Liver (tissue), 9 donors: ENCODE measurements around the gene FRMPD1. TPM values are rescaled to one million over a fixed set of nuclear protein-coding genes. Genes with fewer than 3 reads are reported as not detected.

Source experiments
- DNase-seq: peaks from one replicate; pipeline ENCODE4 v3.0.0-alpha.2; 2017; ENCODE audit warnings: low spot score
- H3K27ac ChIP-seq, 2 donors: one replicate each; pipeline ENCODE4 v1.7.0; 2013; ENCODE audit warnings: inconsistent platforms in 2 of 2, low read length in 2 of 2, control low read depth in 1 of 2, low read depth in 1 of 2, mild to moderate bottlenecking in 1 of 2
- H3K27me3 ChIP-seq, 4 donors: one replicate each; pipeline versions ENCODE4 v1.6.1 to v1.7.0; 2013; ENCODE audit warnings: low read length in 3 of 4, inconsistent platforms in 1 of 4, mild to moderate bottlenecking in 1 of 4, moderate library complexity in 1 of 4; ENCODE audit not compliant: control insufficient read depth in 4 of 4, insufficient read depth in 4 of 4
- H3K36me3 ChIP-seq, 4 donors: one replicate each; pipeline versions ENCODE4 v1.6.1 to v1.7.0; 2013; ENCODE audit warnings: low read length in 3 of 4, mild to moderate bottlenecking in 3 of 4, low read depth in 1 of 4, moderate library complexity in 1 of 4; ENCODE audit not compliant: control insufficient read depth in 4 of 4, insufficient read depth in 3 of 4
- H3K4me1 ChIP-seq, 4 donors: one replicate each; pipeline versions ENCODE4 v1.6.1 to v1.7.0; 2013; ENCODE audit warnings: low read length in 3 of 4, mild to moderate bottlenecking in 3 of 4, moderate library complexity in 1 of 4; ENCODE audit not compliant: control insufficient read depth in 4 of 4, insufficient read depth in 4 of 4
- H3K4me3 ChIP-seq, 3 donors: one replicate each; pipeline versions ENCODE4 v1.6.1 to v1.7.0; 2013; ENCODE audit warnings: low read length in 3 of 3, control low read depth in 1 of 3, low read depth in 1 of 3, mild to moderate bottlenecking in 1 of 3
- H3K9ac ChIP-seq, 2 donors: one replicate each; pipeline ENCODE4 v1.7.0; 2013; ENCODE audit warnings: low read length in 2 of 2, mild to moderate bottlenecking in 2 of 2, moderate library complexity in 2 of 2, control low read depth in 1 of 2, low read depth in 1 of 2
- H3K9me3 ChIP-seq, 4 donors: one replicate each; pipeline versions ENCODE4 v1.6.1 to v1.7.0; 2013; ENCODE audit warnings: low read length in 3 of 4; ENCODE audit not compliant: control insufficient read depth in 4 of 4
- EGR1 ChIP-seq, 2 donors: IDR thresholded peaks; 2 replicates each; pipeline ENCODE4 v1.6.1; 2016 to 2018; ENCODE audit warnings: antibody characterized with exemption in 2 of 2, low read depth in 2 of 2
- FOXA1 ChIP-seq: IDR thresholded peaks from 2 replicates; pipeline ENCODE4 v1.6.1; 2016; ENCODE audit warnings: antibody characterized with exemption
- FOXA2 ChIP-seq: IDR thresholded peaks from 2 replicates; pipeline ENCODE4 v1.6.1; 2016; ENCODE audit warnings: antibody characterized with exemption
- GABPA ChIP-seq, 2 donors: IDR thresholded peaks in 1 of 2; conservative IDR thresholded peaks in 1 of 2; 2 replicates each; pipeline ENCODE4 v1.6.1; 2016; ENCODE audit warnings: antibody characterized with exemption in 2 of 2, mild to moderate bottlenecking in 1 of 2, moderate library complexity in 1 of 2
- HNF4A ChIP-seq, 2 donors: conservative IDR thresholded peaks; 2 replicates each; pipeline ENCODE4 v1.6.1; 2016; ENCODE audit warnings: antibody characterized with exemption in 2 of 2, mild to moderate bottlenecking in 2 of 2
- HNF4G ChIP-seq: IDR thresholded peaks from 2 replicates; pipeline ENCODE4 v1.6.1; 2016; ENCODE audit warnings: antibody characterized with exemption
- JUND ChIP-seq, 2 donors: IDR thresholded peaks; 2 replicates each; pipeline ENCODE4 v1.6.1; 2016; ENCODE audit warnings: antibody characterized with exemption in 2 of 2
- NR2F2 ChIP-seq: IDR thresholded peaks from 2 replicates; pipeline ENCODE4 v1.6.1; 2016; ENCODE audit warnings: antibody characterized with exemption
- RAD21 ChIP-seq, 2 donors: IDR thresholded peaks; 2 replicates each; pipeline ENCODE4 v1.6.1; 2016; ENCODE audit warnings: antibody characterized with exemption in 2 of 2, mild to moderate bottlenecking in 2 of 2
- RXRA ChIP-seq, 2 donors: IDR thresholded peaks; 2 replicates each; pipeline ENCODE4 v1.6.1; 2017 to 2018; ENCODE audit warnings: antibody characterized with exemption in 2 of 2, mild to moderate bottlenecking in 1 of 2
- SP1 ChIP-seq: IDR thresholded peaks from 2 replicates; pipeline ENCODE4 v1.6.1; 2018; ENCODE audit warnings: antibody characterized with exemption, mild to moderate bottlenecking
- TAF1 ChIP-seq: conservative IDR thresholded peaks from 2 replicates; pipeline ENCODE4 v1.6.1; 2016; ENCODE audit warnings: antibody characterized with exemption, mild to moderate bottlenecking
- YY1 ChIP-seq: IDR thresholded peaks from 2 replicates; pipeline ENCODE4 v1.6.1; 2016; ENCODE audit warnings: antibody characterized with exemption, mild to moderate bottlenecking
- WGBS: extraction: QIAGEN DNeasy Blood & Tissue Kit; methylation state at CpG from one replicate; pipeline ENCODE4 v1.1.7; 2013; 5-methylcytosine and 5-hydroxymethylcytosine counted together
- polyA plus RNA-seq, 2 donors: library from polyadenylated mRNA; stranded (reverse) in 1 of 2; unstranded in 1 of 2; fragments of 200-250 nt in 1 of 2; fragments of >200 nt in 1 of 2; fragmentation: Nextera tagmentation in 1 of 2; extraction: Ambion mirVana in 1 of 2; gene quantifications; one replicate each; pipeline versions ENCODE4 v1.2.1 to v1.2.3, GENCODE V29; 2013 to 2015
- total RNA-seq, 2 donors: library from RNA; depleted of rRNA; stranded (reverse); fragments of >200 nt; gene quantifications; one replicate each; pipeline ENCODE4 v1.2.3, GENCODE V29; 2014
- TF ChIP-seq, protein P1 (sequence below): IDR thresholded peaks from 2 replicates; pipeline ENCODE4 v1.6.1; 2016; ENCODE audit warnings: antibody characterized with exemption, mild to moderate bottlenecking
- TF ChIP-seq, protein P2 (sequence below): IDR thresholded peaks from 2 replicates; pipeline ENCODE4 v1.6.1; 2016; ENCODE audit warnings: antibody characterized with exemption
- TF ChIP-seq, protein P3 (sequence below): IDR thresholded peaks from 2 replicates; pipeline ENCODE4 v1.6.1; 2016; ENCODE audit warnings: antibody characterized with exemption
- TF ChIP-seq, protein P4 (sequence below): IDR thresholded peaks from 2 replicates; pipeline ENCODE4 v1.6.1; 2016; ENCODE audit warnings: antibody characterized with exemption
- TF ChIP-seq, protein P5 (sequence below): fragments of 150-350 bp; IDR thresholded peaks from 2 replicates; pipeline ENCODE4 v1.5.1; 2017; ENCODE audit warnings: improper control_type of control experiment, low read depth, low read length; ENCODE audit not compliant: missing input control
- donor health status: healthy.
- donor health status: healthy.
- donor health status: healthy.
- donor health status: healthy.
- donor health status: healthy.

FRMPD1 gene
- total and polyA plus RNA-seq, 4 donors: 0.06 to 1.8 (median 0.17) TPM

DNA sequence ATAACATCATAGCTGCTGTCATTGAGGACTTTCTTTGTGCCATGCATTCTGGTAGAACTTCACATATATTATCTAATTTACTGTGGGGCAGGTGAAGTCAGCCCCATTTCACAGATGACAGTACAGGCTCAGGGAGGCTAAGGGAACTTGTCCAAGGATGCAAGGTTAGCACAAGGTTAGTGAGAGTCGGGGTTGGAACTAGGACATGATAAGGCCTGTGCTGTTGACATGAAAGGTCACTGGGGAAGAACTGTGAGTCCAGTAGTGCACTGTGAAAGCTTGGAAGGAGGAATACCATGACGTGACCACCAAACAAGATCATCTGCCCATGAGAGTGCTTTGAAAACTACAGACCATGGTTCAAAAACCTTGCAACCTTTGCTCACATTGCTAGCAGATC lies 26.7 kb downstream of the FRMPD1 start:
- Histone ChIP-seq H3K27ac (no peak overlapping the region), H3K4me3 (no peak overlapping the region), H3K9ac (no peak overlapping the region), H3K36me3 (no peaks in the 10 kb centered on the region), H3K27me3 (no peaks in the 10 kb centered on the region), H3K4me1 (no peaks in the 10 kb centered on the region), H3K9me3 (no peaks in the 10 kb centered on the region)
- no peak for DNase-seq
- WGBS: 51% methylated on average over 2 of the region's 2 CpGs
- no peak for TF ChIP-seq NR2F2
- peak in 1 of 2 donors; percentile 18 for TF ChIP-seq HNF4A (conservative IDR thresholded peaks at IDR 0.05)

DNA sequence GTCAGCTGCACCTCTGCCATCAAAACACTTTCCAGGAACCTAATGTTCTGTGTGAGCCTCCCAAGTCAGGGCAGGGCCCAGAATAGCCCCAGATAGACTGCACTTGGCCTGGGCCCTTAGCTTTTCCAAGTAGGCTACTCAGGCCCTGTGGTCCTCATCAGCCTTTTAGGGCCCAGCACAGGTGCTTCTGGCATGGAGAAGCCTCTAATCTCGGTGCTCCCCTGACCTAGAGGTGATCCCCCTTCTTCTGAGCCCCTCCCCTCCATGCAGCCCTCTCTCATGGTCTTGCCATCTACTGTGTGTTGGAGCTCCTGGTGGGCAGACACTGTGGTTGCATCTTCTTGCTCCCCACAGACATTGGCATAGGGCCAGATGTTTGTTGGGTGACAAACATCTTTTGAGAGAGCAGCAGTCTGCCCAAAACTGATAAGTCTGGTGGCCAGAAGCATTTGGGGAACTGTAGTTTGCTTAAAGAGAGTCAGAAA lies 28.1 kb downstream of the FRMPD1 start:
- Histone ChIP-seq H3K36me3 (no peaks in the 10 kb centered on the region), H3K4me1 (no peaks in the 10 kb centered on the region), H3K27ac (no peak overlapping the region), H3K27me3 (no peaks in the 10 kb centered on the region), H3K9ac (no peak overlapping the region), H3K4me3 (no peak overlapping the region), H3K9me3 (no peaks in the 10 kb centered on the region)
- TF ChIP-seq FOXA1: no peak
- TF ChIP-seq, protein P1, sequence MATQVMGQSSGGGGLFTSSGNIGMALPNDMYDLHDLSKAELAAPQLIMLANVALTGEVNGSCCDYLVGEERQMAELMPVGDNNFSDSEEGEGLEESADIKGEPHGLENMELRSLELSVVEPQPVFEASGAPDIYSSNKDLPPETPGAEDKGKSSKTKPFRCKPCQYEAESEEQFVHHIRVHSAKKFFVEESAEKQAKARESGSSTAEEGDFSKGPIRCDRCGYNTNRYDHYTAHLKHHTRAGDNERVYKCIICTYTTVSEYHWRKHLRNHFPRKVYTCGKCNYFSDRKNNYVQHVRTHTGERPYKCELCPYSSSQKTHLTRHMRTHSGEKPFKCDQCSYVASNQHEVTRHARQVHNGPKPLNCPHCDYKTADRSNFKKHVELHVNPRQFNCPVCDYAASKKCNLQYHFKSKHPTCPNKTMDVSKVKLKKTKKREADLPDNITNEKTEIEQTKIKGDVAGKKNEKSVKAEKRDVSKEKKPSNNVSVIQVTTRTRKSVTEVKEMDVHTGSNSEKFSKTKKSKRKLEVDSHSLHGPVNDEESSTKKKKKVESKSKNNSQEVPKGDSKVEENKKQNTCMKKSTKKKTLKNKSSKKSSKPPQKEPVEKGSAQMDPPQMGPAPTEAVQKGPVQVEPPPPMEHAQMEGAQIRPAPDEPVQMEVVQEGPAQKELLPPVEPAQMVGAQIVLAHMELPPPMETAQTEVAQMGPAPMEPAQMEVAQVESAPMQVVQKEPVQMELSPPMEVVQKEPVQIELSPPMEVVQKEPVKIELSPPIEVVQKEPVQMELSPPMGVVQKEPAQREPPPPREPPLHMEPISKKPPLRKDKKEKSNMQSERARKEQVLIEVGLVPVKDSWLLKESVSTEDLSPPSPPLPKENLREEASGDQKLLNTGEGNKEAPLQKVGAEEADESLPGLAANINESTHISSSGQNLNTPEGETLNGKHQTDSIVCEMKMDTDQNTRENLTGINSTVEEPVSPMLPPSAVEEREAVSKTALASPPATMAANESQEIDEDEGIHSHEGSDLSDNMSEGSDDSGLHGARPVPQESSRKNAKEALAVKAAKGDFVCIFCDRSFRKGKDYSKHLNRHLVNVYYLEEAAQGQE: no peak
- TF ChIP-seq SP1: no peak
- no peak for TF ChIP-seq HNF4A (conservative IDR thresholded peaks at IDR 0.05)
- no peak for TF ChIP-seq TAF1
- TF ChIP-seq EGR1 (IDR thresholded peaks at IDR 0.05; ENCODE audit: low read depth in 2 of 2): no peak
- no peak for TF ChIP-seq YY1
- no peak for TF ChIP-seq JUND (IDR thresholded peaks at IDR 0.05)
- no peak for TF ChIP-seq RXRA (IDR thresholded peaks at IDR 0.05)
- TF ChIP-seq, protein P2, sequence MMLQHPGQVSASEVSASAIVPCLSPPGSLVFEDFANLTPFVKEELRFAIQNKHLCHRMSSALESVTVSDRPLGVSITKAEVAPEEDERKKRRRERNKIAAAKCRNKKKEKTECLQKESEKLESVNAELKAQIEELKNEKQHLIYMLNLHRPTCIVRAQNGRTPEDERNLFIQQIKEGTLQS: no peak
- no peak for TF ChIP-seq GABPA (IDR thresholded peaks at IDR 0.05 in 1 of 2, conservative IDR thresholded peaks at IDR 0.05 in 1 of 2)
- no peak for TF ChIP-seq FOXA2
- no peak for TF ChIP-seq RAD21 (IDR thresholded peaks at IDR 0.05)
- no peak for TF ChIP-seq HNF4G
- TF ChIP-seq, protein P3, sequence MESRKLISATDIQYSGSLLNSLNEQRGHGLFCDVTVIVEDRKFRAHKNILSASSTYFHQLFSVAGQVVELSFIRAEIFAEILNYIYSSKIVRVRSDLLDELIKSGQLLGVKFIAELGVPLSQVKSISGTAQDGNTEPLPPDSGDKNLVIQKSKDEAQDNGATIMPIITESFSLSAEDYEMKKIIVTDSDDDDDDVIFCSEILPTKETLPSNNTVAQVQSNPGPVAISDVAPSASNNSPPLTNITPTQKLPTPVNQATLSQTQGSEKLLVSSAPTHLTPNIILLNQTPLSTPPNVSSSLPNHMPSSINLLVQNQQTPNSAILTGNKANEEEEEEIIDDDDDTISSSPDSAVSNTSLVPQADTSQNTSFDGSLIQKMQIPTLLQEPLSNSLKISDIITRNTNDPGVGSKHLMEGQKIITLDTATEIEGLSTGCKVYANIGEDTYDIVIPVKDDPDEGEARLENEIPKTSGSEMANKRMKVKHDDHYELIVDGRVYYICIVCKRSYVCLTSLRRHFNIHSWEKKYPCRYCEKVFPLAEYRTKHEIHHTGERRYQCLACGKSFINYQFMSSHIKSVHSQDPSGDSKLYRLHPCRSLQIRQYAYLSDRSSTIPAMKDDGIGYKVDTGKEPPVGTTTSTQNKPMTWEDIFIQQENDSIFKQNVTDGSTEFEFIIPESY: no peak
- no peak for TF ChIP-seq NR2F2
- TF ChIP-seq, protein P4, sequence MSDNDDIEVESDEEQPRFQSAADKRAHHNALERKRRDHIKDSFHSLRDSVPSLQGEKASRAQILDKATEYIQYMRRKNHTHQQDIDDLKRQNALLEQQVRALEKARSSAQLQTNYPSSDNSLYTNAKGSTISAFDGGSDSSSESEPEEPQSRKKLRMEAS: no peak
- TF ChIP-seq, protein P5, sequence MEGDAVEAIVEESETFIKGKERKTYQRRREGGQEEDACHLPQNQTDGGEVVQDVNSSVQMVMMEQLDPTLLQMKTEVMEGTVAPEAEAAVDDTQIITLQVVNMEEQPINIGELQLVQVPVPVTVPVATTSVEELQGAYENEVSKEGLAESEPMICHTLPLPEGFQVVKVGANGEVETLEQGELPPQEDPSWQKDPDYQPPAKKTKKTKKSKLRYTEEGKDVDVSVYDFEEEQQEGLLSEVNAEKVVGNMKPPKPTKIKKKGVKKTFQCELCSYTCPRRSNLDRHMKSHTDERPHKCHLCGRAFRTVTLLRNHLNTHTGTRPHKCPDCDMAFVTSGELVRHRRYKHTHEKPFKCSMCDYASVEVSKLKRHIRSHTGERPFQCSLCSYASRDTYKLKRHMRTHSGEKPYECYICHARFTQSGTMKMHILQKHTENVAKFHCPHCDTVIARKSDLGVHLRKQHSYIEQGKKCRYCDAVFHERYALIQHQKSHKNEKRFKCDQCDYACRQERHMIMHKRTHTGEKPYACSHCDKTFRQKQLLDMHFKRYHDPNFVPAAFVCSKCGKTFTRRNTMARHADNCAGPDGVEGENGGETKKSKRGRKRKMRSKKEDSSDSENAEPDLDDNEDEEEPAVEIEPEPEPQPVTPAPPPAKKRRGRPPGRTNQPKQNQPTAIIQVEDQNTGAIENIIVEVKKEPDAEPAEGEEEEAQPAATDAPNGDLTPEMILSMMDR: no peak
- DNase-seq: peak; percentile 78
- whole genome bisulfite sequencing: 76% methylated on average over 1 of the region's 1 CpG
